ENCODE measurements around the gene TUNAR.

Gene TUNAR

DNA sequence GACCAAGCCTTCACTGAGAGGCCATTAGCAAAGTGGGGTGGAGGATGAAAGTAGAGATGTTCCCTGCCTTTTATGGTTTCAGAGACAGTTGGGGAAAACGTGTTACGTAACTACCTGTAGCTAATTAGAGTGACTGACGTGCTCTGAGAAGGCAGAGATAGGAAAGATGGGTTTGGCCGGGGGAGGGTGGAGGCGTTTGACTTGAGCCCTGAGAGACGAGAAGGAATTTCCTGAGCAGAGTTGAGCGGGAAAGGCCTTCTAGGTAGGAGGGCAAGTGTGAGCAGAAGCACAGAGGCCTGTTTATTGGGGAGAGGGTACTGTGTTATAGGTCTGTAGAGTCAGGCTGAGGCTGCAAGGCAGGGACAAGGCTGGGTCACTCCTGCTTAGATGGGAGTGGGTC is 8.6 kb downstream of the TUNAR start:
- TF ChIP-seq, protein P1, sequence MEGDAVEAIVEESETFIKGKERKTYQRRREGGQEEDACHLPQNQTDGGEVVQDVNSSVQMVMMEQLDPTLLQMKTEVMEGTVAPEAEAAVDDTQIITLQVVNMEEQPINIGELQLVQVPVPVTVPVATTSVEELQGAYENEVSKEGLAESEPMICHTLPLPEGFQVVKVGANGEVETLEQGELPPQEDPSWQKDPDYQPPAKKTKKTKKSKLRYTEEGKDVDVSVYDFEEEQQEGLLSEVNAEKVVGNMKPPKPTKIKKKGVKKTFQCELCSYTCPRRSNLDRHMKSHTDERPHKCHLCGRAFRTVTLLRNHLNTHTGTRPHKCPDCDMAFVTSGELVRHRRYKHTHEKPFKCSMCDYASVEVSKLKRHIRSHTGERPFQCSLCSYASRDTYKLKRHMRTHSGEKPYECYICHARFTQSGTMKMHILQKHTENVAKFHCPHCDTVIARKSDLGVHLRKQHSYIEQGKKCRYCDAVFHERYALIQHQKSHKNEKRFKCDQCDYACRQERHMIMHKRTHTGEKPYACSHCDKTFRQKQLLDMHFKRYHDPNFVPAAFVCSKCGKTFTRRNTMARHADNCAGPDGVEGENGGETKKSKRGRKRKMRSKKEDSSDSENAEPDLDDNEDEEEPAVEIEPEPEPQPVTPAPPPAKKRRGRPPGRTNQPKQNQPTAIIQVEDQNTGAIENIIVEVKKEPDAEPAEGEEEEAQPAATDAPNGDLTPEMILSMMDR (IDR thresholded peaks at IDR 0.05; ENCODE audit: low read depth, low read length, missing control alignments) = no peak
- H3K4me3 ChIP-seq (ENCODE audit: low read depth, low read length) = no peak overlapping the region
- no peak for DNase-seq (ENCODE audit: low read depth)

DNA sequence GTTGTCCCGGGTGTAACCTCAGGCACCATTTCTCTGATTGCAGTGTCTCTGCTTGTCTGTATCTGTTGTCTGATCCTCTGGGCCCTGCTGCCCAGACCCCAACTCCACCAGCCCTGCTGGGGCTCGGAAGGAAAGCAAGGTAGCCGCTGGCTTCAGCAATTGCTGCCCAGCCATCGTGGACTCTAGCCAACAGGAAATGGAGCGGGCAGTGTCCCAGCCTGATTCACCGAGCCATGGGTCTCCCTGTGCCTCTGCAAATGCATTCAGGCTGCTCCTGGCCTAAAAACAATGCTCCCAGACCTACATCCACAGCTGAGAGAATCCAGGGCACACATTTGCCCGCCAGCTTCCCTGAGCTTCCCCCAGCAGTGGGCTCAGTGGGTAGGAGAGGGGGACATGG is 9.2 kb downstream of the TUNAR start:
- TF ChIP-seq, protein P1 (IDR thresholded peaks at IDR 0.05; ENCODE audit: low read depth, low read length, missing control alignments) = no peak
- DNase-seq (ENCODE audit: low read depth) = no peak
- no peak overlapping the region for H3K4me3 ChIP-seq (ENCODE audit: low read depth, low read length)

DNA sequence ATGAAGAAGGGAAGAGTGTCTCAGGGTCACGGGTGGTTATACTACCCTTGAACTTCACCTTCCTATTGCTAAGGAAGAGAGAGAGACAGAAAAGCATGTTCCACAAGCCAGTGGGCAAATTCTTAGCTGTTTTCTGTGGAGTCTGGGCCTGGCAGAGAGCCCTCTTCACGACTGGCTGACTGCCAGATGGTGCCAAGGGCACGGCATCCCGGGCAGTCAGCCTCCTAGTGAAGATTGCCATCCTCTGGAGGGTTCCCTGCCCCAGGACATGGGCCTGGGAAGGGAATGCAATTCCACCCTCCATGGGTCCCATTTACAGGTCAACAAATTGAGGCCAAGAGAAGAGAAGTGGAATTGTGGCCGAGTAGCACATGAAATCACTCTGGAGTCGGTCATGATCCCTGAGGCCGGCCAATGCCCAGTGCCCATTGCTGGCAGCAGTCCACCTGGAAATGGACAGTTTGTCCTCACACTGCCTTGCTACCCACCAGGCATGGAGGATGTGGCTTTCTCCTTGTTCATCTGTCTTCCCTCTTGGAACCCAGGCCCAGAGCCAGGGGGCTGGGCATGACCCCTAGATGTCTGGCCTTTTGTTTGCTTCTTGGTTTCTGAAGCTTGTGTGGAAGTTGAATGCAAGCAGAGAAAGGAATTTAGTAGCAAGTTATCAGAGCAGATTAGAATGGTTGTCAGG is 9.9 kb downstream of the TUNAR start:
- TF ChIP-seq, protein P1 (IDR thresholded peaks at IDR 0.05; ENCODE audit: low read depth, low read length, missing control alignments) = no peak
- H3K4me3 ChIP-seq (ENCODE audit: low read depth, low read length) = no peak overlapping the region
- no peak for DNase-seq (ENCODE audit: low read depth)

DNA sequence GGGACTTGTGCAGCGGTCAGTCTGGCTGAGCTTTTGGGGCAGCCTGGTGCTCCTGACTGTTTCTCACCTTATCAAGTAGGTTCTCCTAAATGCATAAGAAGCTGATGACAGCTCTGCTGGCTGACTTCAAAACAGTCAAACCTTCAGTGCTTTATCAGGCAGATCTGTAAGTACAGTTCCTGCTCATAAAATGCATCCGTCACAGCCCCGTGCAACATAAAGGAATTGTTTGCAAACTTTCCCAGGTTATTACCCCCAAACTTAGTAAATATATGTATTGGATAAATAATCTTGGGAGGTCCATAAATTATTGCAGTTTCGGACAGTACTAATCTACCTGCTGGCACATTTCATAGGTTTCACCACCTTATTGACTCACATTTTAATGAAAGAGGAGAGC is 10.7 kb downstream of the TUNAR start:
- no peak for DNase-seq (ENCODE audit: low read depth)
- no peak overlapping the region for H3K4me3 ChIP-seq (ENCODE audit: low read depth, low read length)
- TF ChIP-seq, protein P1 (IDR thresholded peaks at IDR 0.05; ENCODE audit: low read depth, low read length, missing control alignments) = no peak

DNA sequence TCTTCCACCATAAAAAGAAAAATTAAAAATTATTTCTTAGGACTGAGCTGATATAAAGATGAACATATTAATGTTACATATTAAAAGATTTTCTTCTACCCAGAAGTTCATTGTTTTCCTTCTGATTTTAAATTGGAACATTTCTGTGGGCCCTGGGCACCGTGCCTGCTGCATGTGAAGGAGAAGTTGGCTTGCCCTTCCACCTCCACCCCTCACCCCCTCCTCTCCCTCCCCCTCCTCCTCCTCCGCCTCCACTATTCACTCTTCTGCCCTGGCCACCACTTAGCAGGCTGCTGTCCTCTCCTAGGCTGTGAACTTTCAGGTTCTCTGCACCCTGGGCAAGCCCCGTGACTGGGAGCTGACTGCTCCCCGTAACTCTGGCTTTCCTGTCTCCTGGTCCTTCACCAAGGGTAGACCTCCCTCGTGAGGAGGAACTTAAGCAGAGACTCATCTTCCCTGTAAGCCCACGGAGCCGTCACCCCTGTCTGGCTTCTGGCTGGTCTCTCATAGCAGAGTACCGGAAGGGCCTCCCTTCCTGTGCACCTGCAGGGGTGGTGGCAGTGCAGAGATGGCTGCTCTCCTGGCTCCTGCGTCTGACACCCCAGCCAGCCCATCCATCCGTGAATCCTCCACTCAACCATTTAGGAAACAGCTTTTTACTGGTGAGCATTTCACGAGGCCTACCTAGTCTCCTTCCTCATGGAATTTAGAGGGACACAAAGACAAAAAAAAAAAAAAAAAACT is 12.8 kb downstream of the TUNAR start:
- no peak for DNase-seq (ENCODE audit: low read depth)
- H3K4me3 ChIP-seq (ENCODE audit: low read depth, low read length) = no peak overlapping the region
- TF ChIP-seq, protein P1 (IDR thresholded peaks at IDR 0.05; ENCODE audit: low read depth, low read length, missing control alignments) = no peak

DNA sequence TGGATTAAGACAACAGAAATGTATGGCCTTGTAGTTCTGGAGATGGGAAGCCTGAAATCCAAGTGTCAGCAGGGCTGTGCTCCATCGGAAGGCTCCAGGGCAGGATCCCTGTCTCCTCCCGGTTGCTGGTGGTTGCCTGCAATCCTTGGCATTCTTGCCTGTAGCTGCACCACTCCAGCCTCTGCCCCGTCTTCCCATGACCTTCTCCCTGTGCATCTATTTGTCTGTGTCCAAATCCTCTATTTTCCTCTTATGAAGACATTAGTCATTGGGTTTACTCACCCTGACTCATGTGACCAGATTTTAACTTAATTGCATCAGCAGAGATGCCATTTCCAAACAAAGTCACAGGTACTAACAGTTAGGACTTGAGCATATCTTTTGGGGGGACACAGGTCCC is 15.1 kb downstream of the TUNAR start:
- no peak for DNase-seq (ENCODE audit: low read depth)
- H3K4me3 ChIP-seq (ENCODE audit: low read depth, low read length) = no peak overlapping the region
- TF ChIP-seq, protein P1 (IDR thresholded peaks at IDR 0.05; ENCODE audit: low read depth, low read length, missing control alignments) = no peak
